CD4-positive, alpha-beta T cell treated with Interleukin-4 for 1 hour (primary cell): ENCODE results near the gene ATG2B.

ENCODE experiments used
- DNase-seq, 2 donors: peaks; one replicate each; pipeline ENCODE4 v3.0.0-alpha.2; 2020 to 2022

Gene ATG2B, protein sequence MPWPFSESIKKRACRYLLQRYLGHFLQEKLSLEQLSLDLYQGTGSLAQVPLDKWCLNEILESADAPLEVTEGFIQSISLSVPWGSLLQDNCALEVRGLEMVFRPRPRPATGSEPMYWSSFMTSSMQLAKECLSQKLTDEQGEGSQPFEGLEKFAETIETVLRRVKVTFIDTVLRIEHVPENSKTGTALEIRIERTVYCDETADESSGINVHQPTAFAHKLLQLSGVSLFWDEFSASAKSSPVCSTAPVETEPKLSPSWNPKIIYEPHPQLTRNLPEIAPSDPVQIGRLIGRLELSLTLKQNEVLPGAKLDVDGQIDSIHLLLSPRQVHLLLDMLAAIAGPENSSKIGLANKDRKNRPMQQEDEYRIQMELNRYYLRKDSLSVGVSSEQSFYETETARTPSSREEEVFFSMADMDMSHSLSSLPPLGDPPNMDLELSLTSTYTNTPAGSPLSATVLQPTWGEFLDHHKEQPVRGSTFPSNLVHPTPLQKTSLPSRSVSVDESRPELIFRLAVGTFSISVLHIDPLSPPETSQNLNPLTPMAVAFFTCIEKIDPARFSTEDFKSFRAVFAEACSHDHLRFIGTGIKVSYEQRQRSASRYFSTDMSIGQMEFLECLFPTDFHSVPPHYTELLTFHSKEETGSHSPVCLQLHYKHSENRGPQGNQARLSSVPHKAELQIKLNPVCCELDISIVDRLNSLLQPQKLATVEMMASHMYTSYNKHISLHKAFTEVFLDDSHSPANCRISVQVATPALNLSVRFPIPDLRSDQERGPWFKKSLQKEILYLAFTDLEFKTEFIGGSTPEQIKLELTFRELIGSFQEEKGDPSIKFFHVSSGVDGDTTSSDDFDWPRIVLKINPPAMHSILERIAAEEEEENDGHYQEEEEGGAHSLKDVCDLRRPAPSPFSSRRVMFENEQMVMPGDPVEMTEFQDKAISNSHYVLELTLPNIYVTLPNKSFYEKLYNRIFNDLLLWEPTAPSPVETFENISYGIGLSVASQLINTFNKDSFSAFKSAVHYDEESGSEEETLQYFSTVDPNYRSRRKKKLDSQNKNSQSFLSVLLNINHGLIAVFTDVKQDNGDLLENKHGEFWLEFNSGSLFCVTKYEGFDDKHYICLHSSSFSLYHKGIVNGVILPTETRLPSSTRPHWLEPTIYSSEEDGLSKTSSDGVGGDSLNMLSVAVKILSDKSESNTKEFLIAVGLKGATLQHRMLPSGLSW (N-terminal part only)

GRCh38 chr14:96362965-96363750 is at the start of gene ATG2B, which contains the start of gene GSKIP:
ATG2B (minus strand) TSS chr14:96363341; CDS start chr14:96362976, 365 bp downstream.
GSKIP (plus strand) TSS chr14:96363526; CDS start chr14:96382248, 18,722 bp downstream.
- peak; percentile 95 to 97 for DNase-seq

GRCh38 chr14:96410119-96410518 is 47.0 kb upstream of the ATG2B start:
- no peak for DNase-seq

DNA sequence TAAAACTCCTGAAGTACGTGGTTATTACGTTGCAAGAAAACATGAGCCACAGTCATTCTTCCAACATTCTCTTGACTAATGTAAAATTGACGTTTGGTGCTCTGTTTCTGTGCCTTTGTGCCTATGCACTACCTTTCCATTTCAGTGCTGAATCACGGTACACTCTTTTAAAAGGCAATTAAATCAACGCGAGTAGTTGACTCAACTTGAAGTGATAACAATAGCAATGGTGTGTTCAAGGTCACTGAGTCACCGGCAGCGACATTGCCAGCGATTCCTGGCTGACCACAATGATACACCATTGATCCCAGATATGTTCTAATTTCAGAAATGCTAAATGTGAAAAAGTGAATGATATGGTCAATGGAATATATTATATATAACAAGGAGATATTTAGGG is 46.6 kb upstream of the ATG2B start:
- no peak for DNase-seq

- DNase-seq, result no peak
Observed at GRCh38 chr14:96408608-96409007, 45.5 kb upstream of the ATG2B start.

DNA sequence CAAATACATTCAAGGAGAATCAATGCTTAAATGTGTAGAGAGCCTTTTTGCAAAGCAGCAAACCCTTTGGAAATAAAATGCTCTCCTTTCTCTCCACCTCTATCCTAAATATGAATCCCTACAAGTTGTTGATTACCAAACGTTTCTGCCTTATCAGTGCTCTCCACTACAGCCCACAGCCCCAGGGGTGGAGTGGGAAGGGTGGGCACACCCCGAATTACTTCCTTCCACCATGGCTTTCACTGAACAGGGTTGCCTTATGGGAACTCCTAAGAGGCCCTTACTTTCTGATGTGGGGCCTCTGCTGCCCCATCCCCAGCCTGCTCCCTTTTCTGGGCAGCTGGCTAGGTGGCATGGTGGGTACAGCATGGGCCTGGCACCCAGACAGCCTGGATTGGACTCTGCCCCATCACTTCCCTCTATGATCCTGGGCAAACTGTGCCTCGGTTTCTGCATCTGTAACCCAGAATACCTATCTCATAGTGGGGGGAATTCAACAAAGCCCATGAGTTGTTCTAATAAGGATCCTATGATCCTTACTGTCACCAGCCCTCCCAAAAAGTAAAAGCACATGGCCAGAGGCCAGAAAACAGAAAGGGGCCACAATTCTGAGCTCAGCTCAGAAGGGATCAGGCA is 44.9 kb upstream of the ATG2B start:
- no peak for DNase-seq

DNA sequence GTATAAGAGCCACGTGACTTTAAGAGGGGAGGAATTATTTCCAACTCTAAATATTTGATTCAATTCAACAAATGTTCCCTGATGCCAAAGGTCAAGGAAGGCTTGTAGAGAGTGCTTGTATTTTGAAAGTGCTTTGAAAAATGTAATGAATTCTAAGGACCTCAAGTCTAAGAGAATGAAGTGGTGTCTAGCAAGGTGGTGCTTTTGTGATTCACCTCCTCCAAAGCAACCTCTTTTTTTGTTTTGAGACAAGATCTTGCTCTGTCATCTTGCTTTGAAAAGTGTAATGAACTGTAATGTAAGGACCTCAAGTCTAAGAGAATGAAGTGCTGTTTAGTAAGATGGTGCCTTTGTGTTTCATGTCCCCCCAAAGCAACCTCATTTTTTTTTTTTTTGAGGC is 42.5 kb upstream of the ATG2B start:
- no peak for DNase-seq

- DNase-seq, result no peak
Observed at GRCh38 chr14:96403409-96403808, 40.3 kb upstream of the ATG2B start.

GRCh38 chr14:96400495-96400894 is 37.4 kb upstream of the ATG2B start:
- DNase-seq, result no peak

DNA sequence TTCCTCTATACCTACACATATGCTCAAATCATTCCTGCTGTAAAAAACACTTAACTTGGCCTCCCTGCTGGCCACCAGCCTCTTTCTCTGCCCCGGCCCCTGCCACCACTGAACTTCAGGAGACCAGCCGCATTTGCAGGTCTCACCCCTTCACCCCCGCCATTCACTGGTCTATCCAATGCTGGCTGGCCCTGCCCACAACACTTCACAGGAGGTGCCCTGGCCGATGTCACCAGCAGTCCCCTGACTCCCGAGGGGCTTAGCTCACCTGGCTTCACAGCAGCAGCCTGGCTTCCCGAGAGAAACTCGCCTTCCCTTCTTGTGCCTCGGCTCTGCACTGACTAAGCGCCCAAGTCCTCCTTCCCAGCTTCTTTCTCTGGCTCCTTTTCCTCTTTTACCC is 36.3 kb upstream of the ATG2B start:
- DNase-seq, result no peak

DNA sequence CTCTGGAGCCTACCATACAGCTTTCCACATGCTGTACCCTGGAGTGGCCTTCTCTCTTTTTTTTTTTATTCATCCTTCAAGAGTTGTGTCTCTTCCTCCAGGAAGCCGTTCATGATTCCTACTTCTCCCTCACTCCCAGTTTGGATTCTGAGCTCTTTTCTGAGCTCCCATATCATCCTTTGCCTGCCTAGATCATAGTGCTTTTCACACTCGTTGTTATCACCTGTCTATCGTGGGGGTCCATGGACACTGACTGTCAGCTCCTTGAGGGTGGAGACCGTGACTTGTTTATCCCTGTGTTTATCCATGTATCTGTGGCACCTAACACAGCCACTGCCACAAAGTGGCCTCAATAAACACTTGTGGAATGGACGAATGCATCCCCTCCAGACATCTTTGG is 35.8 kb upstream of the ATG2B start:
- DNase-seq, result no peak

GRCh38 chr14:96398432-96398831 is 35.3 kb upstream of the ATG2B start:
- DNase-seq, result no peak

DNA sequence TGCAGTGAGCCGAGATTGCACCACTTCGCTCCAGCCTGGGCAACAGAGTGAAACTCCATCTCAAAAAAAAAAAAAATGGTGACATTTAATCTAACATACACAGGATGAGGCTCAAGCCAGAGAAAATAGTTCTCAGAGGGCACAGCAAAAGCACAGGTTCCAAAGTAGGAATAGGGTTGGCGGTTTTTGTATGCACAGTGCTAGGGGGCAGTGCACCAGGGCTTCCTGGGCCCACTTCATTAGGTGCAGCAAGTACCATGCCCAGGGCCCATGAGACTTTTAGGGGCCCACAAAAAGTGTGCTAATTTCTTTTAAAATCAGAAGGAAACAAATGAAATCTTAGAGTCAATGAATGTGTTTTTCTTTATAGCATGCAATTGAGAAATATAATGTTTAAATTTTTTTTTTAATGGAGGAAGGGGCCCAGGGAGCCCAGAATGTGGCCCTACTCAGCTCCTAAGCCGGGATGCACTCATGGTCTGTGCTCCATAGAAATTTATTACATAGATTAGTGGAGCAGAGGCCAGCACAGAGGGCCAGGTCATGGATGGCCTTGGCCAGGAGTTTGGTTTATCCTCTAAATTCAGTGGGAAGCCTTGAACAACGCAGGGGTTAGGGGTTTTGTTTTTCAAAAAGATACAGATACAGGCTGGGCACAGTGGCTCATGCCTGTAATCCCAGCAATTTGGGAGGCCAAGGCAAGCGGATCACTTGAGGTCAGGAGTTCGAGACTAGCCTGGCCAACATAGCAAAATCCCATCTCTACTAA is 31.1 kb upstream of the ATG2B start:
- no peak for DNase-seq

- DNase-seq, result no peak
Observed at GRCh38 chr14:96393071-96393691, 30.0 kb upstream of the ATG2B start.

DNA sequence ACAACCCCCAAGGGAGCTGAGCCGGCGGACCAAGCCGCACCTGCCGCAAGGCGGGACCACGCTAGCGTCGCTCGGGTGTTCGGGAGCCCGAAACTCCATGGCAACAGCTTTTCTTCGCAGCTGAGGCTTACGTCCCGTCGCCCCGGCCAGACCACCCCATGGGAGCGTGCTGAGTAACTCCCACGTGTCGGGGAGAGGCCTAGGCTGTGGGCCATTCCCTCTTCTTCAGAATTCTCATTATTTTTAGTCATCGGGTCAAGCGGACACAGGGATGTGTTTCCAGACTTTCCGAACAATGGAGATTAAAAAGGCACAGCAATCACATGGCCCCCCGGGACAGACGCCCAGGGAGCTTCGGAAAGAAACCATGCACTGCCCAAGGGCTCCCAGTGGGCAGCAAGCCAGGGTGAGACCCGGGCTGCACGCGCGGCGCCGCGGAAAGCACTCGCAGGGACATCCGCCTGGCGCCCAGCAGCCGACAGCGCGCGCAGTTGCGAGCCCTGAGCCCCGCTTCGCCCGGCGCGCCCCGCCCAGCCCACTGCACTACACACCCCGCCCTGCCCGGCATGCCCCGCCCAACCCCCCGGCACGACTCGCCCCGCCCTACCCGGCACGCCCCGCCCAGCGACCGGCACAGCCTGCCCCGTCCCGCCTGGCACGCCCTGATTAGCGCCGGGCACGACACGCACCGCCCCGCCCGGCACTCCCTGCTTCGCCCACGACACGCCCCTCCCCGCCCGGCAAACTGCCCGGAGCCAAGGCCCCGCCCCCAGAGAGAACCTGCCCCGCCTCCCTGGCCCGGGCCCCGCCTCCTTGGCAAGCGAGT is 28.4 kb upstream of the ATG2B start:
- peak; percentile 98 to 99 for DNase-seq

GRCh38 chr14:96390965-96391292 is 27.8 kb upstream of the ATG2B start:
- no peak for DNase-seq

GRCh38 chr14:96385385-96385784 is 22.2 kb upstream of the ATG2B start:
- no peak for DNase-seq

DNA sequence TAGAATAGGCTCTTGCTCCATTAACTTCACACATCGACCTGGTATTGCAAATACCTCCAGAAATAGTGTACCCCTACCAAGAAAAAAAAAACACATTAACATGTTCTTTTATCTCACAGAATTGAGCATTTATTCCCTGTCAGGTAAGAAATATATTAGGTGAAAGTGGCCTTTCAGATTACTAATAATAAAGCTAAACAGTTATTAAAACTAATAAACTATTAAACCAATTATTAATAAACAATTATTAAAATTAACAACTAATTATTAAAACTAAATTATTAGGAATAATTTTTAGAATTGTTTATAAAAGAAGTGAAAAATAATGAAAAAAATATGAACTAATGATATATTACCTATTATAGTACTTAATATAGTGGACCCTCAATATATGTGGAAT is 21.6 kb upstream of the ATG2B start:
- DNase-seq, result no peak

DNA sequence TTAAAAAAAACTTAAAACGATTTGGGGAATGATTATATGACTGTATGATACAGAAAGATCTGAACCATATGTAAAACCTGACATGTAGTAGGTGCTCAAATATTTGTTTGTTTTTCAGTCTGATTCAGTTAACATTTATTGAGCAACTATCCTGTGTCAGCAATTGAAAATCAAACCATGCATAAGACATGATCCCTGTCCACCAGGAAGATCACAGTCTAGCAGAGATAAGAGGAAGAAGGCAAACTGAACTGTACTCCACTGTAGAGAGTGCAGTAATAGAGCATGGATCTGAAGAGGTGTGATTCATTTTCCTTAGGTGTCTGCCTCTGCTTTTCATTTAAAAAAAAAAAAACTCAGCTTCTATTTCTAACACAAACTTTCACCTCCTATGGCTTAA is 20.9 kb upstream of the ATG2B start:
- no peak for DNase-seq

GRCh38 chr14:96383445-96383844 is 20.3 kb upstream of the ATG2B start:
- DNase-seq, result no peak

GRCh38 chr14:96380735-96381134 is 17.6 kb upstream of the ATG2B start:
- DNase-seq, result no peak
